Measurements from ENCODE around the gene RCAN2. TPM values are rescaled to one million over a fixed set of nuclear protein-coding genes. Genes with fewer than 3 reads are reported as not detected.

RCAN2 gene
- total RNA-seq, 1 donor from 2014 or later, result 6.7 TPM

Other genes starting within 250 kb of the RCAN2 start
- gene CYP39A1, start 161.4 kb upstream of the RCAN2 start, total RNA-seq, result 1.1 TPM
- gene SLC25A27, start 161.5 kb upstream of the RCAN2 start, total RNA-seq, result 12.9 TPM
- 0.58 TPM for gene TDRD6, start 196.4 kb upstream of the RCAN2 start, total RNA-seq
- 8.1 TPM for gene PLA2G7, start 243.9 kb upstream of the RCAN2 start, total RNA-seq

All from mesenteric fat pad (tissue), 1 donor.